Trophoblast cell (in vitro differentiated cells and primary cell): ENCODE measurements around the gene NHERF1.

Experiments used
- DNase-seq, 2 donors: peaks; one replicate each; pipeline ENCODE4 v3.0.0-alpha.2; 2016
- H2AFZ ChIP-seq: 2 replicates; pipeline ENCODE4 v1.6.1; 2013; ENCODE audit warnings: low read length, moderate library complexity, mild to moderate bottlenecking; ENCODE audit not compliant: insufficient read depth, poor library complexity
- H2AK5ac ChIP-seq: 2 replicates; pipeline ENCODE4 v1.6.1; 2013; ENCODE audit warnings: mild to moderate bottlenecking, low read length
- H2BK120ac ChIP-seq: 2 replicates; pipeline ENCODE4 v1.6.1; 2013; ENCODE audit warnings: low read length, mild to moderate bottlenecking, moderate library complexity; ENCODE audit not compliant: insufficient read depth, poor library complexity
- H2BK12ac ChIP-seq: 2 replicates; pipeline ENCODE4 v1.6.1; 2013; ENCODE audit warnings: mild to moderate bottlenecking, low read length, moderate library complexity
- H2BK5ac ChIP-seq: 2 replicates; pipeline ENCODE4 v1.6.1; 2013; ENCODE audit warnings: low read length, low read depth, moderate library complexity, mild to moderate bottlenecking; ENCODE audit not compliant: poor library complexity
- H3K14ac ChIP-seq: 2 replicates; pipeline ENCODE4 v1.6.1; 2013; ENCODE audit warnings: mild to moderate bottlenecking, low read length
- H3K18ac ChIP-seq: 2 replicates; pipeline ENCODE4 v1.6.1; 2013; ENCODE audit warnings: mild to moderate bottlenecking, low read length
- H3K23ac ChIP-seq: 2 replicates; pipeline ENCODE4 v1.6.1; 2013; ENCODE audit warnings: low read length
- H3K27ac ChIP-seq: 2 replicates; pipeline ENCODE4 v1.5.1; 2013; ENCODE audit warnings: low read depth, mild to moderate bottlenecking, inconsistent platforms, low read length, moderate library complexity
- H3K27me3 ChIP-seq: 2 replicates; pipeline ENCODE4 v1.6.1; 2013; ENCODE audit warnings: inconsistent platforms, mild to moderate bottlenecking, low read length, moderate library complexity; ENCODE audit not compliant: insufficient read depth
- H3K36me3 ChIP-seq, 2 experiments: 1 replicate in 1 of 2; 2 replicates in 1 of 2; pipeline ENCODE4 v1.6.1; 2013; ENCODE audit warnings: low read length in 2 of 2, mild to moderate bottlenecking in 2 of 2, moderate library complexity in 1 of 2; ENCODE audit not compliant: insufficient read depth in 2 of 2, control insufficient read depth in 1 of 2
- H3K4ac ChIP-seq: 2 replicates; pipeline ENCODE4 v1.6.1; 2013; ENCODE audit warnings: low read depth, mild to moderate bottlenecking, low read length, moderate library complexity
- H3K4me1 ChIP-seq, 2 experiments: 1 replicate in 1 of 2; 2 replicates in 1 of 2; pipeline ENCODE4 v1.6.1; 2013; ENCODE audit warnings: low read length in 2 of 2, mild to moderate bottlenecking in 2 of 2, moderate library complexity in 1 of 2; ENCODE audit not compliant: insufficient read depth in 2 of 2, control insufficient read depth in 1 of 2
- H3K4me2 ChIP-seq: 2 replicates; pipeline ENCODE4 v1.6.1; 2013; ENCODE audit warnings: inconsistent platforms, mild to moderate bottlenecking, low read length, moderate library complexity
- H3K4me3 ChIP-seq: 2 replicates; pipeline ENCODE4 v1.5.1; 2013; ENCODE audit warnings: mild to moderate bottlenecking, low read depth, low read length, inconsistent platforms
- H3K79me1 ChIP-seq: one replicate; pipeline ENCODE4 v1.6.1; 2013; ENCODE audit warnings: low read length
- H3K79me2 ChIP-seq: 2 replicates; pipeline ENCODE4 v1.6.1; 2013; ENCODE audit warnings: low read length, mild to moderate bottlenecking; ENCODE audit not compliant: control insufficient read depth, insufficient read depth, poor library complexity
- H3K9ac ChIP-seq: 2 replicates; pipeline ENCODE4 v1.6.1; 2013; ENCODE audit warnings: mild to moderate bottlenecking, low read length
- H3K9me3 ChIP-seq: 2 replicates; pipeline ENCODE4 v1.6.1; 2013; ENCODE audit warnings: low read depth, mild to moderate bottlenecking, control low read depth, inconsistent platforms, low read length; ENCODE audit not compliant: insufficient read depth
- H4K12ac ChIP-seq: 2 replicates; pipeline ENCODE4 v1.6.1; 2013; ENCODE audit warnings: low read depth, mild to moderate bottlenecking, low read length, moderate library complexity
- H4K8ac ChIP-seq: 2 replicates; pipeline ENCODE4 v1.6.1; 2013; ENCODE audit warnings: low read depth, mild to moderate bottlenecking, low read length, moderate library complexity
- H4K91ac ChIP-seq: one replicate; pipeline ENCODE4 v1.6.1; 2013; ENCODE audit warnings: low read depth, mild to moderate bottlenecking, low read length, moderate library complexity
- WGBS: extraction: QIAGEN DNeasy Blood & Tissue Kit; methylation state at CpG from one replicate; pipeline ENCODE4 v1.1.7; 2013; ENCODE audit warnings: missing lambda C conversion rate; ENCODE audit not compliant: insufficient read length, insufficient coverage; ENCODE audit errors: extremely low coverage; 5-methylcytosine and 5-hydroxymethylcytosine counted together

NHERF1 gene

GRCh38 chr17:74737299-74738050 lies 11.0 kb upstream of the NHERF1 start:
- Histone ChIP-seq H3K4ac (no peak overlapping the region), H3K4me3 (peak overlapping the region; percentile 45), H3K79me2 (no peaks in the 10 kb centered on the region), H3K9ac (no peak overlapping the region), H4K91ac (no peak overlapping the region), H2BK12ac (no peak overlapping the region), H3K79me1 (no peaks in the 10 kb centered on the region), H2BK5ac (no peak overlapping the region), H3K9me3 (peaks cover 4% of the 10 kb centered on the region), H3K36me3 (no peaks in the 10 kb centered on the region), H3K14ac (no peak overlapping the region), H2BK120ac (no peak overlapping the region), H3K27me3 (peaks cover 18% of the 10 kb centered on the region), H3K23ac (no peak overlapping the region), H3K4me2 (peak overlapping the region; percentile 61), H2AFZ (peak overlapping the region; percentile 8), H4K12ac (no peak overlapping the region), H3K18ac (no peak overlapping the region), H3K27ac (no peak overlapping the region), H3K4me1 (peaks cover 11 to 15% of the 10 kb centered on the region in 2 experiments), H4K8ac (no peak overlapping the region), H2AK5ac (no peak overlapping the region)
- no CpG with 5 or more reads among the region's 38 CpGs for WGBS
- no peak for DNase-seq

- H3K23ac ChIP-seq, result no peak overlapping the region
- peaks cover 11 to 15% of the 10 kb centered on the region in 2 experiments for H3K4me1 ChIP-seq
- no peak overlapping the region for H4K8ac ChIP-seq
- H3K18ac ChIP-seq, result no peak overlapping the region
- no peak overlapping the region for H2BK5ac ChIP-seq
- no peaks in the 10 kb centered on the region for H3K79me2 ChIP-seq
- no peak overlapping the region for H2BK12ac ChIP-seq
- peaks cover 4% of the 10 kb centered on the region for H3K9me3 ChIP-seq
- no peak overlapping the region for H4K91ac ChIP-seq
- no peak overlapping the region for H2AFZ ChIP-seq
- no peak overlapping the region for H3K4me3 ChIP-seq
- no peaks in the 10 kb centered on the region for H3K36me3 ChIP-seq
- H2AK5ac ChIP-seq, result no peak overlapping the region
- no peak overlapping the region for H3K27ac ChIP-seq
- H4K12ac ChIP-seq, result no peak overlapping the region
- H3K9ac ChIP-seq, result no peak overlapping the region
- H2BK120ac ChIP-seq, result no peak overlapping the region
- no peaks in the 10 kb centered on the region for H3K79me1 ChIP-seq
- no peak overlapping the region for H3K14ac ChIP-seq
- H3K4me2 ChIP-seq, result no peak overlapping the region
- WGBS, result no CpG with 5 or more reads among the region's 16 CpGs
- no peak overlapping the region for H3K4ac ChIP-seq
- H3K27me3 ChIP-seq, result peaks cover 18% of the 10 kb centered on the region
- no peak for DNase-seq
Measured at GRCh38 chr17:74738051-74738996, 10.1 kb upstream of the NHERF1 start.

GRCh38 chr17:74739227-74739831 lies 9.1 kb upstream of the NHERF1 start:
- Histone ChIP-seq H3K9ac (no peak overlapping the region), H2AK5ac (no peak overlapping the region), H3K27ac (no peak overlapping the region), H2BK120ac (no peak overlapping the region), H4K8ac (no peak overlapping the region), H3K4me3 (no peak overlapping the region), H2BK12ac (no peak overlapping the region), H3K27me3 (peaks cover 18% of the 10 kb centered on the region), H3K23ac (no peak overlapping the region), H3K4ac (no peak overlapping the region), H3K36me3 (no peaks in the 10 kb centered on the region), H2AFZ (no peak overlapping the region), H3K18ac (no peak overlapping the region), H3K9me3 (peaks cover 3% of the 10 kb centered on the region), H3K4me1 (peaks cover 11 to 15% of the 10 kb centered on the region in 2 experiments), H3K79me1 (no peaks in the 10 kb centered on the region), H2BK5ac (no peak overlapping the region), H4K91ac (no peak overlapping the region), H3K4me2 (no peak overlapping the region), H3K14ac (no peak overlapping the region), H4K12ac (no peak overlapping the region), H3K79me2 (no peaks in the 10 kb centered on the region)
- no peak for DNase-seq
- no CpG with 5 or more reads among the region's 12 CpGs for WGBS

GRCh38 chr17:74740173-74740572 lies 8.3 kb upstream of the NHERF1 start:
- WGBS, result no CpG with 5 or more reads among the region's 6 CpGs
- no peak overlapping the region for H3K9ac ChIP-seq
- H3K27ac ChIP-seq, result no peak overlapping the region
- no peaks in the 10 kb centered on the region for H3K79me2 ChIP-seq
- H4K12ac ChIP-seq, result no peak overlapping the region
- no peak overlapping the region for H4K8ac ChIP-seq
- no peak overlapping the region for H3K18ac ChIP-seq
- H3K4ac ChIP-seq, result no peak overlapping the region
- no peak overlapping the region for H3K23ac ChIP-seq
- no peaks in the 10 kb centered on the region for H3K79me1 ChIP-seq
- H2BK12ac ChIP-seq, result no peak overlapping the region
- peaks cover 3% of the 10 kb centered on the region for H3K9me3 ChIP-seq
- peaks cover 18% of the 10 kb centered on the region for H3K27me3 ChIP-seq
- peaks cover 15 to 20% of the 10 kb centered on the region in 2 experiments for H3K4me1 ChIP-seq
- no peak overlapping the region for H3K4me3 ChIP-seq
- no peak overlapping the region for H2AFZ ChIP-seq
- no peak overlapping the region for H4K91ac ChIP-seq
- H2BK5ac ChIP-seq, result no peak overlapping the region
- H3K14ac ChIP-seq, result no peak overlapping the region
- no peak overlapping the region for H2BK120ac ChIP-seq
- DNase-seq, result no peak
- no peaks in the 10 kb centered on the region for H3K36me3 ChIP-seq
- H2AK5ac ChIP-seq, result no peak overlapping the region
- H3K4me2 ChIP-seq, result no peak overlapping the region
